Naive B cell (primary cell): ENCODE measurements around the gene VPS33B. TPM values are rescaled to one million over a fixed set of nuclear protein-coding genes. Genes with fewer than 3 reads are reported as not detected.
"Not testable (repeated sequence)": the region's sequence is repeated elsewhere in the genome, so short reads cannot be mapped to it uniquely, and the experiment has no call there.

Experiments used
- ATAC-seq, 2 donors: fragments of 150-1000 bp; cut with Tn5 transposase; 2 replicates each; pipeline ENCODE4 v1.10.0; 2021; ENCODE audit warnings: low read depth in 2 of 2, mild to moderate bottlenecking in 2 of 2, moderate library complexity in 2 of 2
- DNase-seq: peaks from one replicate; pipeline ENCODE4 v3.0.0; 2022
- H3K27ac Mint-ChIP-seq, 6 donors: one replicate each; pipeline ENCODE4 v1.8.0; 2020 to 2022; ENCODE audit warnings: mild to moderate bottlenecking in 6 of 6, mixed read lengths in 6 of 6, moderate library complexity in 5 of 6, inconsistent platforms in 2 of 6
- H3K27me3 Mint-ChIP-seq, 3 donors: one replicate each; pipeline ENCODE4 v1.8.0; 2021 to 2022; ENCODE audit warnings: mixed read lengths in 3 of 3, mild to moderate bottlenecking in 1 of 3
- H3K36me3 Mint-ChIP-seq, 2 donors: one replicate each; pipeline ENCODE4 v1.8.0; 2020 to 2022; ENCODE audit warnings: mixed read lengths in 2 of 2, inconsistent platforms in 1 of 2, mild to moderate bottlenecking in 1 of 2
- H3K4me1 Mint-ChIP-seq, 3 donors: one replicate each; pipeline ENCODE4 v1.8.0; 2020 to 2022; ENCODE audit warnings: mixed read lengths in 3 of 3, inconsistent platforms in 1 of 3, mild to moderate bottlenecking in 1 of 3, moderate library complexity in 1 of 3
- H3K4me3 Mint-ChIP-seq, 8 donors: one replicate each; pipeline ENCODE4 v1.8.0; 2020 to 2022; ENCODE audit warnings: mild to moderate bottlenecking in 8 of 8, mixed read lengths in 8 of 8, moderate library complexity in 8 of 8, inconsistent platforms in 2 of 8
- H3K9me3 Mint-ChIP-seq, 7 donors: one replicate each; pipeline ENCODE4 v1.8.0; 2020 to 2022; ENCODE audit warnings: mixed read lengths in 7 of 7, mild to moderate bottlenecking in 5 of 7, inconsistent platforms in 2 of 7, moderate library complexity in 1 of 7
- polyA plus RNA-seq, 6 donors: library from polyadenylated mRNA; unstranded; fragments of 300-500 nt; fragmentation: Illumina TruSeq; gene quantifications; one replicate each; pipeline ENCODE4 v1.2.3, GENCODE V29; 2021; ENCODE audit warnings: low read depth in 6 of 6

Gene VPS33B
- polyA plus RNA-seq, 6 donors from 2014 or later: 4.6 to 7.5 (median 6.5) TPM

- Mint-ChIP-seq H3K27ac (peak overlapping the region; percentile 88 to 96 (median 92)), H3K36me3 (peaks cover 0 to 4% of the 10 kb centered on the region in 2 donors), H3K4me3 (peak overlapping the region; percentile 87 to 99 (median 97)), H3K27me3 (no peaks in the 10 kb centered on the region), H3K9me3 (no peaks in the 10 kb centered on the region), H3K4me1 (peaks cover 39 to 51% (median 48%) of the 10 kb centered on the region in 3 donors)
- DNase-seq: no peak
- ATAC-seq: peak in 1 of 2 donors; percentile 5
Observed at GRCh38 chr15:91021516-91022074, 799 bp downstream of the VPS33B start.

DNA sequence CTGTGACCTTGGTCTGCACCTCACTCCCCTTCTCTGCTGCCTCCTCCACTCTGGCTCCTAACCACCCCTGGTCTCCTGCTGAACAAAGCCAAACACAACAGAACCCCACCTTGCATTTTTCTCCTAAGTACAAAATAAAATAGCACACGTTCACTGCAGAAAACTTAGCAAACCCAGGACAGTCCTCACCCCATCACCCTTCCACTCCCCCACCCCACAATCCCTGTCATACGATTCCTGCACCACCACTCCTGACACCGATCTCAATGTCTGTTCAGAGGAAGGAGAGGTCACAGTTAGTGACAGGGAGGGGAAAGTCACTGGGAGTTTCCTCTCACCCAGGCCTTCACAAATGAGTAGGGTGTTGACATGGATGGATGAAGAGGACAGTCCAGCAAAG lies 4.2 kb downstream of the VPS33B start:
- DNase-seq (no peak), ATAC-seq (no peak)
- peaks cover 43 to 50% (median 47%) of the 10 kb centered on the region in 3 donors for H3K4me1 Mint-ChIP-seq
- H3K9me3 Mint-ChIP-seq: no peaks in the 10 kb centered on the region
- no peaks in the 10 kb centered on the region for H3K27me3 Mint-ChIP-seq
- H3K36me3 Mint-ChIP-seq: peaks cover 0 to 14% of the 10 kb centered on the region in 2 donors
- H3K4me3 Mint-ChIP-seq: peak overlapping the region in 1 of 8 donors; percentile 40
- peak overlapping the region in 4 of 6 donors; percentile 6 to 82 (median 12) for H3K27ac Mint-ChIP-seq

DNA sequence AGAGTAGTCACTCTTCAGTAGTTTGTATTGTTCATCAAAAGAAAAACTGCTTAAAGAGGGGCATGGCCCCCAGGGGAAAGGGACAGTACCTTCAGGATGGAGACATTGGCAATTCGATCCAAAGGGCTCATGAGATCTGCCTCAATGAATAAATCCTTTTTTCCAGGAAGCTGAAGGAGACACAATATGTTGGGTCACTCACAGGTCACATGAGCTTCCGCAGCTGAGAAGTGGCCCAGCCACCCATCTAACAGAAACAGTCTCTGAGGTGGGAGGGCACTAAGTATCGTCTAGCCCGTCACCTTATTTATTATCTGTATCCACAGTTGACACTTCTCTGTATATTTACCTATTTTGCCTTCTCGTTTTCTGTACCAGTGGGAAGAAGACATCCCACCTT lies 4.7 kb downstream of the VPS33B start:
- H3K27ac Mint-ChIP-seq: peak overlapping the region in 1 of 6 donors; percentile 6
- H3K36me3 Mint-ChIP-seq: peaks cover 0 to 14% of the 10 kb centered on the region in 2 donors
- DNase-seq (no peak), ATAC-seq (no peak)
- no peaks in the 10 kb centered on the region for H3K27me3 Mint-ChIP-seq
- H3K4me3 Mint-ChIP-seq: no peak overlapping the region
- H3K4me1 Mint-ChIP-seq: peaks cover 39 to 45% (median 42%) of the 10 kb centered on the region in 3 donors
- H3K9me3 Mint-ChIP-seq: no peaks in the 10 kb centered on the region

DNA sequence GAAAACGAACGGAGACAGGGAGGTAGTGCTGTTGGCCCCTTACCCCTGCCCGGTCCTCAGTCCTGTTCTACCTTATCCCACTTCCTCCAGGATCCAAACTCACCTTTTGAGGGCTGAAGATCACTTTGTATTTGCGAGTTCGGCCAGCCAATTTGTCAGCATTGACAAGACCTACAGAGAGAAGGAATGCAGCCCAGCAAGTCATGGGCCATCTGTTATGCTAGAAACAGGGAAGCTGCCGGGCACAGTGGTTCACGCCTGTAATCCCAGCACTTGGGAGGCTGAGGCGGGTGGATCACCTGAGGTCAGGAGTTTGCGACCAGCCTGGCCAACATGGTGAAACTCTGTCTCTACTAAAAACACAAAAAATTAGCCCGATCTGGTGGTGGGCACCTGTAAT lies 8.7 kb downstream of the VPS33B start:
- ATAC-seq, H3K27me3 Mint-ChIP-seq, H3K4me3 Mint-ChIP-seq, H3K9me3 Mint-ChIP-seq, H3K27ac Mint-ChIP-seq, DNase-seq: not testable (repeated sequence)
- Mint-ChIP-seq H3K4me1 (peaks cover 11 to 16% (median 13%) of the 10 kb centered on the region in 3 donors), H3K36me3 (peaks cover 14 to 39% of the 10 kb centered on the region in 2 donors)

- peaks cover 28 to 54% of the 10 kb centered on the region in 2 donors for H3K36me3 Mint-ChIP-seq
- H3K4me1 Mint-ChIP-seq: peaks cover 0 to 5% (median 5%) of the 10 kb centered on the region in 3 donors
- DNase-seq (no peak), ATAC-seq (no peak)
- peak overlapping the region in 2 of 6 donors; percentile 56 to 85 for H3K27ac Mint-ChIP-seq
- no peaks in the 10 kb centered on the region for H3K9me3 Mint-ChIP-seq
- no peaks in the 10 kb centered on the region for H3K27me3 Mint-ChIP-seq
- H3K4me3 Mint-ChIP-seq: no peak overlapping the region
Observed at GRCh38 chr15:91007266-91007665, 15.1 kb downstream of the VPS33B start.

- peaks cover 13 to 24% of the 10 kb centered on the region in 2 donors for H3K36me3 Mint-ChIP-seq
Observed at GRCh38 chr15:91001209-91001608, 21.2 kb downstream of the VPS33B start.

GRCh38 chr15:90998737-90999136 lies 23.7 kb downstream of the VPS33B start:
- peak overlapping the region in 1 of 6 donors; percentile 62 for H3K27ac Mint-ChIP-seq

More at GRCh38 chr15:91001209-91001608, 21.2 kb downstream of the VPS33B start:
- no peaks in the 10 kb centered on the region for H3K4me1 Mint-ChIP-seq
- ATAC-seq (no peak), DNase-seq (no peak)
- no peak overlapping the region for H3K4me3 Mint-ChIP-seq
- no peaks in the 10 kb centered on the region for H3K9me3 Mint-ChIP-seq
- no peaks in the 10 kb centered on the region for H3K27me3 Mint-ChIP-seq
- H3K27ac Mint-ChIP-seq: peak overlapping the region in 1 of 6 donors; percentile 41

GRCh38 chr15:90994417-90995311 lies 27.7 kb downstream of the VPS33B start, which contains the start of gene PRC1:
TSS of gene PRC1 (minus strand) at chr15:90994535. CDS start at chr15:90994417, 118 bp downstream.
- peak within 1 kb of the TSS; percentile 97 to 100 (median 99) for H3K4me3 Mint-ChIP-seq
- H3K36me3 Mint-ChIP-seq: peaks cover 5 to 8% of the 10 kb centered on the region in 2 donors
- peaks cover 3 to 16% (median 5%) of the 10 kb centered on the region in 3 donors for H3K4me1 Mint-ChIP-seq
- DNase-seq (peak; percentile 95), ATAC-seq (peak; percentile 96)
- H3K27me3 Mint-ChIP-seq: no peaks in the 10 kb centered on the region
- no peaks in the 10 kb centered on the region for H3K9me3 Mint-ChIP-seq
- H3K27ac Mint-ChIP-seq: peak within 1 kb of the TSS; percentile 94 to 98 (median 98)

More at GRCh38 chr15:90998737-90999136, 23.7 kb downstream of the VPS33B start:
- H3K27me3 Mint-ChIP-seq: no peaks in the 10 kb centered on the region
- no peak for ATAC-seq
- no peaks in the 10 kb centered on the region for H3K9me3 Mint-ChIP-seq
- peak overlapping the region in 2 of 8 donors; percentile 35 to 38 for H3K4me3 Mint-ChIP-seq
- DNase-seq: no peak
- H3K36me3 Mint-ChIP-seq: peaks cover 11 to 24% of the 10 kb centered on the region in 2 donors
- H3K4me1 Mint-ChIP-seq: peaks cover 3 to 8% (median 5%) of the 10 kb centered on the region in 3 donors

GRCh38 chr15:90994059-90994416 lies 28.4 kb downstream of the VPS33B start:
- Mint-ChIP-seq H3K4me1 (peaks cover 3 to 16% (median 5%) of the 10 kb centered on the region in 3 donors), H3K9me3 (no peaks in the 10 kb centered on the region), H3K27ac (peak overlapping the region; percentile 90 to 98 (median 98)), H3K4me3 (peak overlapping the region; percentile 97 to 100 (median 99)), H3K27me3 (no peaks in the 10 kb centered on the region), H3K36me3 (peaks cover 5 to 8% of the 10 kb centered on the region in 2 donors)
- peak; percentile 8 to 9 for ATAC-seq
- DNase-seq: no peak

GRCh38 chr15:90991587-90992285 lies 30.7 kb downstream of the VPS33B start:
- DNase-seq (no peak), ATAC-seq (no peak)
- peak overlapping the region in 3 of 6 donors; percentile 27 to 53 (median 42) for H3K27ac Mint-ChIP-seq
- no peaks in the 10 kb centered on the region for H3K27me3 Mint-ChIP-seq
- no peaks in the 10 kb centered on the region for H3K36me3 Mint-ChIP-seq
- peak overlapping the region in 3 of 8 donors; percentile 24 to 98 (median 59) for H3K4me3 Mint-ChIP-seq
- no peaks in the 10 kb centered on the region for H3K9me3 Mint-ChIP-seq
- H3K4me1 Mint-ChIP-seq: peaks cover 8 to 25% (median 12%) of the 10 kb centered on the region in 3 donors

GRCh38 chr15:90990446-90990845 lies 31.9 kb downstream of the VPS33B start:
- no peaks in the 10 kb centered on the region for H3K27me3 Mint-ChIP-seq
- DNase-seq (no peak), ATAC-seq (no peak)
- no peaks in the 10 kb centered on the region for H3K9me3 Mint-ChIP-seq
- peak overlapping the region in 1 of 8 donors; percentile 67 for H3K4me3 Mint-ChIP-seq
- H3K36me3 Mint-ChIP-seq: no peaks in the 10 kb centered on the region
- no peak overlapping the region for H3K27ac Mint-ChIP-seq
- H3K4me1 Mint-ChIP-seq: peaks cover 8 to 27% (median 12%) of the 10 kb centered on the region in 3 donors

DNA sequence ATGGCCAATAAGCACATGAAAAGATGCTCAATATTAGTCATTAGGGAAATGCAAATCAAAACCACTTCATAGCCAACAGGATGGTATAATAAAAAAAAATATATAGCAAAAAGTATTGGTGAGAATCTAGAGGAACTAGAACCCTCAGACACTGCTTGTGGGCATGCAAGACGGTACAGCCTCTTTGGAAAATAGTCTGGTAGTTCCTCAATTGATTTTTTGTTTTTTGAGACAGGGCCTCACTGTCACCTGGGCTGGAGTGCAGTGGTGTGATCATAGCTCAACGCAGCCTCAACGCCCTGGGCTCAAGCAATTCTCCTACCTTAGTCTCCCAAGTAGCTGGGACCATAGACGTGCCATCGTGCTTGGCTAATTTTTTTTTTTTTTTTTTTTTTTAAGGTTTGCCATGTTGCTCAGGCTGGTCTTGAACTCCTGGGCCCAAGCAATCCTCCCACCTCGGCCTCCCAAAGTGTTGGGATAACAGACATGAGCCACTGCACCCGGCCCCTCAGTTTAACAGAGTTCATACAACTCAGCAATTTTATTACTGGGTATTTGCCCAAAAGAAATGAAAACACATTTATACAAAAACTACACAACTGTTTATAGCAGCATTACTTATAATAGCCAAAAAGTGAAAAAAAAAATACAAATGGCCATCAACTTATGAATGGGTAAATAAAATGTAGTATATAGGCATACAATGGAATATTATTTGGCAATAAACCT lies 33.2 kb downstream of the VPS33B start:
- H3K27ac Mint-ChIP-seq: peak overlapping the region in 1 of 6 donors; percentile 21
- no peaks in the 10 kb centered on the region for H3K36me3 Mint-ChIP-seq
- H3K4me1 Mint-ChIP-seq: peaks cover 6 to 20% (median 8%) of the 10 kb centered on the region in 3 donors
- H3K4me3 Mint-ChIP-seq: peak overlapping the region in 1 of 8 donors; percentile 4
- no peaks in the 10 kb centered on the region for H3K9me3 Mint-ChIP-seq
- DNase-seq: peak; percentile 6
- ATAC-seq: peak; percentile 36 to 64
- no peaks in the 10 kb centered on the region for H3K27me3 Mint-ChIP-seq
